ENCODE measurements around the gene MCU. TPM values are rescaled to one million over a fixed set of nuclear protein-coding genes. Genes with fewer than 3 reads are reported as not detected.

MCU gene
- total RNA-seq, 1 donor from 2014 or later: 39.0 TPM

Other genes with a start within 250 kb of the MCU start
- 30.7 and 35.9 TPM in 2 replicates for gene MICU1, start 66.1 kb upstream of the MCU start, total RNA-seq
- gene OIT3, start 201.6 kb downstream of the MCU start, total RNA-seq: under 0.01 and 0.13 TPM in 2 replicates